ES-I3 (cell line): ENCODE measurements around the gene CMAS.
"Not testable (repeated sequence)": the region's sequence is repeated elsewhere in the genome, so short reads cannot be mapped to it uniquely, and the experiment has no call there.

Experiments used
- H3K36me3 ChIP-seq: 2 replicates; pipeline ENCODE4 v1.6.1; 2013; ENCODE audit warnings: mild to moderate bottlenecking, low read length, control low read depth, moderate library complexity; ENCODE audit not compliant: insufficient read depth
- H3K4me1 ChIP-seq: 2 replicates; pipeline ENCODE4 v1.6.1; 2013; ENCODE audit warnings: mild to moderate bottlenecking, control low read depth, low read length; ENCODE audit not compliant: insufficient read depth
- H3K9ac ChIP-seq: 2 replicates; pipeline ENCODE4 v1.6.1; 2013; ENCODE audit warnings: low read depth, mild to moderate bottlenecking, low read length, moderate library complexity
- H3K9me3 ChIP-seq: 2 replicates; pipeline ENCODE4 v1.6.1; 2013; ENCODE audit warnings: mild to moderate bottlenecking, low read length, moderate library complexity; ENCODE audit not compliant: control insufficient read depth, insufficient read depth

Gene CMAS

DNA sequence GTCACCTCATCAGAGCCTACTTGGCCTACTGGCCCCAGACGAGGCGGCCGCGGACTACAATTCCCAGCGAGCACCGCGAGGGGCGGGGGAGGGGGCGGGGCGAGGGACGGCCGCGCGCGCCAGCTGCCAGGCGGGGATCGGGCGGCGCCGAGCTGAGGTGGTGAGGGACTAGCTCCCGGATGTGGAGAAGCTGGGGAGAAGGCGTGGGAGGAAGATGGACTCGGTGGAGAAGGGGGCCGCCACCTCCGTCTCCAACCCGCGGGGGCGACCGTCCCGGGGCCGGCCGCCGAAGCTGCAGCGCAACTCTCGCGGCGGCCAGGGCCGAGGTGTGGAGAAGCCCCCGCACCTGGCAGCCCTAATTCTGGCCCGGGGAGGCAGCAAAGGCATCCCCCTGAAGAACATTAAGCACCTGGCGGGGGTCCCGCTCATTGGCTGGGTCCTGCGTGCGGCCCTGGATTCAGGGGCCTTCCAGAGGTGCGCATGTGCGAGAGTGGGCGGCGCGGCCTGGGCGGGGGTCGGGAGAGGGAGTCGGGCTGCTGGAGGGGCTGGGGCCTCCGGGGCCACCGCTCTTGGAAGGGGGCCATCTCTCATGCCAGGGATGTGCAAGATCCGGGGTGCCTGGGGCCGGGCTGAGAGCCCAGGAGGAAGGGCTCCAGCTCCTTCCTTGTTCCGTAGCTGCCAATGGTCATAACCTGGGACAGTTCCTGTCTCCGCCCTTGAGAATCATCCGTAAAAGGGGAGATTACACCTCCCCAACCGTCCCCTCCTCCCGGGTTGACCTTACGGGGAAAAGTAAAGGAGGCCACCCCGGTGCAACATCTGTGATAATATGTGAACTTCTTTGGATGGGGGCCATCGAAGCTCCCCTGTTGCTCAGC, at the start of gene CMAS:
TSS of gene CMAS (plus strand) at position 129 of the 878 bp plus-strand sequence. CDS start at position 215, 86 bp downstream.
- Histone ChIP-seq H3K36me3 (no peaks in the 10 kb centered on the region), H3K4me1 (peaks cover 15% of the 10 kb centered on the region), H3K9me3 (no peaks in the 10 kb centered on the region), H3K9ac (peak within 1 kb of the TSS; percentile 96)

DNA sequence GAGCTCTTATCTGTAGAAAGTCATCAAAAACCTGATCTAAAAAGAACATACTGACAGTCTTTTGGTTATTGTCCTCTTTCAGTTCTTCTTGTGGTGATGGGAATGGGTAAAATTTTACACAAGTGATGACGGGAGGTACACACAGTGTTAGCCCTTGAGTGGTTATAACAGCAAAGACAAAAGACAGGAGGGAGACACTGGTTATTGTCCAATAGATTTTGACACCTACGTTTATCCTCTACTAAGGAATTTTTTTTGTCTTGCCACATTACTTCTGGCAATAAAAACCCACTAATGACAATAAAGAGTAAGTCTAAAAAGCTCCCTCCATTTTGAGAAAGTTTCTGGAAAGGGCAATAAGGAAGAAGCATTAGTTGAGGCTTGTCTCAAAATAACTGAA, 47.7 kb upstream of the CMAS start:
- Histone ChIP-seq H3K4me1 (no peaks in the 10 kb centered on the region), H3K9ac (no peak overlapping the region), H3K9me3 (no peaks in the 10 kb centered on the region), H3K36me3 (no peaks in the 10 kb centered on the region)

DNA sequence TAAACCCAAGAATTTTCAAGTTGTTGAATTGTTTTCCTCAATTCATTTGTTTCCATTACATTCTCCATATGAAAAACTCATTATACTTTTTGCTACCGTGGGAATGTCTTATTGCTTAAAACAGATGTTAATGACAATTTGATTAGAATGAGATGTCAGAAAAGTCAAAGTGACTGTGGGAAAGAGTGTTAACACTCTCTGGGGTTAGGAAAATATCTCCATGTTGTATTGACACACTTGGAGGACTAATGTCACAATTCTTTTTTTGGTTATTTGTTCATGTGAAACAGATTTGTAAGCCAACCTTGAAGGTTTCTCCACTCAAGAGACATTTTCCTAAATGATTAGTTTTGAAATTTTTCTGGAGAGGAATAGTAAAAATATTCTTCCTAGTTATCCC, 47.2 kb upstream of the CMAS start:
- no peak overlapping the region for H3K9ac ChIP-seq
- H3K4me1 ChIP-seq = no peaks in the 10 kb centered on the region
- H3K9me3 ChIP-seq = no peaks in the 10 kb centered on the region
- H3K36me3 ChIP-seq = no peaks in the 10 kb centered on the region

DNA sequence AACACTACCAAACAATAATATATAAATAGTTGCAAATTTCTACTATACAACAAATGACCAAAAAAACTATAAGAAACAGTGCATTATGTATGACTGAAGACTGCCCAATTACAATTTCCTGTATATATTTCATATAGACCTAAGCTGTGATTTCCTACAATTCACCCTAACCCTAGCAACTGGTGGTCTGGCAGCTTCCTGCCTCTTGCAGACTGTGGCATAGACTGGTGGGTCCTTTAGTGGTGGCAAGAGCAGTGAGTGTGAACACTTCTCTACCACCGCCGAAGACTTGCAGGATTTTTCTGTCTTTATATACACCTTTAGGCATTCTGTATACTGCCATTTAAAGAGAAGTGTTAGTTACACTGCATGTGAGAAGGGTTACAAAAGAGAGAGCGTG, 43.6 kb upstream of the CMAS start:
- Histone ChIP-seq H3K4me1 (no peaks in the 10 kb centered on the region), H3K9me3 (no peaks in the 10 kb centered on the region), H3K9ac (no peak overlapping the region), H3K36me3 (no peaks in the 10 kb centered on the region)

DNA sequence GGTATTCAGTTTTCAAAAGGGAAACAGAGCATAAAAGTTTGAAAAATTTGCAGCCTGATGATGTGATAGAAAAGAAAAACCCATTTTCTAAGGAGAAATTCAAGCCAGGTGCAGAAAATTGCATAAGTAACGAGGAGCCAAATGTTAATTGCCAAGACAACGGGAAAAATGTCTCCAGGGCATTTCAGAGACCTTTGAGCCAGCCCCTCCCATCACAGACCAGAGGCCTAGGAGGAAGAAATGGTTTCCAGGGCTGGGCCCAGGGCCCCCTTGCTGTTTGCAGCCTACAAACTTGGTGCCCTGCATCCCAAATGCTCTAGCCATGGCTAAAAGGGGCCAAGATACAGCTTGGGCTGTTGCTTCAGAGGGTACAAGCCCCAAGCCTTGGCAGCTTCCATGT, 38.2 kb upstream of the CMAS start:
- H3K36me3 ChIP-seq, H3K9ac ChIP-seq, H3K4me1 ChIP-seq, H3K9me3 ChIP-seq: not testable (repeated sequence)

DNA sequence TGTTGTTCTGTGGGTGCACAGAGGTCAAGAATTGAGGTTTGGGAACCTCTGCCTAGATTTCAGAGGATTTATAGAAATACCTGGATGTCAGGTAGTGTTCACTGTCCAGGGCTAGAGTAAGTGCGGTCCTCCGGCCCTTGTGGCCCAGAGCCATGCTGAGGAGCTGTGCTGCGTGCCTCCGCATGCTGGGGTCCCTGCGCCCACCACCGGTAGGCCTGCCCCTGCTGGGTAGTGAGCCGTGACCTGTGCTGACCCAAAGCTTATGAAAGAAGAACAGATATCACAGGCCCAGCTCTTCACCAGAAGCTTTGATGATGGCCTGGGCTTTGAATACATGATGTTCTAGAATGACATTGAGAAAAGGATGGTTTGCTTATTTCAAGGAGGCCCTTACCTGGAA, 37.8 kb upstream of the CMAS start:
- Histone ChIP-seq H3K9me3 (peaks cover 6% of the 10 kb centered on the region; the same call in 1 of the 2 replicates), H3K4me1 (no peaks in the 10 kb centered on the region), H3K36me3 (no peaks in the 10 kb centered on the region), H3K9ac (no peak overlapping the region)

DNA sequence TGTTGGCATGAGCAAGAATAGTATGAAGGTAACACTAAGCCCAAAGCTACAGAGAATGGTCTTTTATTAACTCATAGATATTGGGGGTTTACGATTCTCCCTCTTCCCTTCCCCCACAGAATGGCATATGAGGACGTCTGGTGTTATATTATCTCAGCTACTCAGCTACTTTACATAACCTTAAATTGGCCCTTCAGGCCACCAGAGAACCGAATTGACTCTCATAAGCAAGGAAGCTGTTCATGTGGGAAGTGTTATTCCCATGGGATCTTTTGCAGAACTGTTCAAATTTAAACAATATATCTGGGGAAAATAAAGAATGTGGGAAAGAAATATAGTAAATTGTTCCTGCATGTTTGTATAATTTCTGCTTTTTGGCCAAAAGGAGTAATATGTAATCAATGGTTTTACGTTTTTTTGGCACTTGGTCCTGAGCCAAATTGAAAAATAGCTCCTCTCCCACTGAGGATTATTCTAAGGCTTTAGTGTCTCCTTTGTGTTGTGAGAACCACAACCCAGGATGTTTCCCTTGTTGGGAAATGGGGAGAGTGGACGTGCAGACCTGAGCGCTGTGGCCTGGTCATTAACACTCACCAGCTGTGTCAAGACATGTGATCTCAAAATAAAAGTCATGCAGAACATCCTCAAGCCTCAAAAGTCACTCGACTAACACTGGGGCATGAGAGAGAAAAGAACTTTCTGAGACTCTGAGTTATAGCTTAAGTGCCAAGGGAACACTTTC, 31.8 kb upstream of the CMAS start:
- Histone ChIP-seq H3K9ac (no peak overlapping the region), H3K4me1 (no peaks in the 10 kb centered on the region), H3K36me3 (no peaks in the 10 kb centered on the region), H3K9me3 (peaks cover 6% of the 10 kb centered on the region; the same call in 1 of the 2 replicates)

DNA sequence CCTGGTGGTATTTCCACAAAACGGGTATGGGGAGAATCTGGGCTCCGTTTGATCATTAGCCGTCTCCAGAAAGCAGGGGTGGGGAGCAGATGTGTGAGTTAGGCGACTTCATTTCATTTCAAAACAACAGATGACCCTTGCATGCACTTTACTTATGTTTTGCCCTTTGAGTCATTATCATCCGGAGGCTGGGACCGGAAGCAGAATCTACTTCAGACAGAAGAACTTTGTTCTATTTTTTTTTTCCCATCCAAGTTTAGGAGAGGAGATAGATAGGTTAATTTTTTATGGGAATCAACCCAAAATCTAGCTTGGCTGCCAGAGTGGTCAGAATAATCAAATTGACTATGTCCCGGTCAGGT, 31.3 kb upstream of the CMAS start:
- 0 out of 2 replicates have a peak, but pooled peaks cover under 1% of the 10 kb centered on the region for H3K9me3 ChIP-seq
- H3K4me1 ChIP-seq = no peaks in the 10 kb centered on the region
- H3K9ac ChIP-seq = no peak overlapping the region
- no peaks in the 10 kb centered on the region for H3K36me3 ChIP-seq

DNA sequence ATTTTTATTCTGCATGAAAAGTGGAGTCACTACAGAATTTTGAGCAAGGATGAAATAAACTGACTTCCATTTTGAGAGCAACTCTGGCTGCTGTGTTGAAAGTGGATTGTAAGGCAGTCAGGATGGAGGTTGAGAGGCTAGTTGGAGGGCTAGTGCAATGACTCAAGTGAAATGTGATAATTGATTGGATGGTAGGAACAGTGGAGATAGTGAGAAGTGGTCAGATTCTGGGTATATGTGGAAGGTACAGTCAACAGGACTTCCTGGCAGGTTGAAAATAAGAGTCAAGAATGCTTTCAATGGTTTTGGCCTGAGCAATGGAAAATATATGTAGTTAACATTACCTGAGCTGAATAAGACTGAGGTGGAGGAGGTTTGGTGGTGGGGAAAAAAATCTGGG, 29.0 kb upstream of the CMAS start:
- no peak overlapping the region for H3K9ac ChIP-seq
- no peaks in the 10 kb centered on the region for H3K9me3 ChIP-seq
- H3K36me3 ChIP-seq = no peaks in the 10 kb centered on the region
- no peaks in the 10 kb centered on the region for H3K4me1 ChIP-seq

DNA sequence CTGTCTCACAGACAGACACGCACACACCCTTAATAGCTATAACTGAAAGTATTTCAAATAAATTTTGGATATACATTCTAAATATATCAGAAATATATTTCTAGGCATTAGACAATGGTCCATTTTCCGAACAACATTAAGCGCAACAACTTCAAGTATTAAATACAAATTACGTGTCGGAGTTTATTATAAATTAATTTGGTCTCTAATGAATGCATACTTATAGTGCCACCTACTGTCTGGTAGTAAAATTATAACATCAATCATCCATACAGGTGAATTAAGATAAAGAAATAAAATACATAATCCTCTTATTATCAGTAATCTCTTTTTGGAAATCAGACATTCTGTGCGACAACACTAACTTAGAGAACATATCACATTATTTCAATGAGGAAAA, 27.2 kb upstream of the CMAS start:
- H3K9ac ChIP-seq = no peak overlapping the region
- no peaks in the 10 kb centered on the region for H3K36me3 ChIP-seq
- H3K4me1 ChIP-seq = no peaks in the 10 kb centered on the region

DNA sequence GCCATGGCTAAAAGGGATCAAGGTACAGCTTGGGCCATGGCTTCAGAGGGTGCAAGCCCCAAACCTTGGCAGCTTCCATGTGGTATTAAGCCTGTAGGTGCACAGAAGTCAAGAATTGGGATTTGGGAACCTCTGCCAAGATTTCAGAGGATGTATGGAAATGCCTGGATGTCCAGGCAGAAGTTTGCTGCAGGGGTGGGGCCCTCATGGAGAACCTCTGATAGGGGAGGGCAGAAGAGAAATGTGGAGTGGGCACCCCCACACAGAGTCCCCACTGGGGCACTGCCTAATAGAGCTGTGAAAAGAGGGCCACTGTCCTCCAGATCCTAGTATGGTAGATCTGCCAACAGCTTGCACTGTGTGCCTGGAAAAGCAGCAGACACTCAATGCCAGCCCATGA, 22.5 kb upstream of the CMAS start:
- H3K9me3 ChIP-seq, H3K4me1 ChIP-seq, H3K36me3 ChIP-seq, H3K9ac ChIP-seq: not testable (repeated sequence)

More for the DNA sequence above, 27.2 kb upstream of the CMAS start:
- H3K9me3 ChIP-seq = 0 out of 2 replicates have a peak, but pooled peaks cover 7% of the 10 kb centered on the region

DNA sequence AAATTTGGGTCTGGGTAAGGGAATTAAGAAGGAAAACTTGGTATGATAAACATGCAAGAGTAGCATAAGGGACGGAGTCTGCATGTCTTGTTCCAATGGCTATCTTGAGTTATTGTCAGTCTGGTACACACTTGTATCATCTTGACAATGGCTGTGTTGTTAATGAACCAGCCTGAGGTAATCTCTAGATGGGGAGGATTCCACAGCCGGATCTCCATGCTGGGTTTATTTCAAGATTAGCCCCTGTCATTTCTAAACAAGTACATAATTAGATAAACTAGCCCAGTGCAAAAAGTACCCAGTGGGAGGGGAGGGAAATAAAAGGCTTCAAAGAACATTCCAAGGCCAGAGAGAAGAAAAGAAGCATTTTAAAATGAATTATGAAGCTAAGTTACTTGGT, 16.5 kb upstream of the CMAS start:
- no peaks in the 10 kb centered on the region for H3K36me3 ChIP-seq
- H3K9me3 ChIP-seq = no peaks in the 10 kb centered on the region
- no peak overlapping the region for H3K9ac ChIP-seq
- H3K4me1 ChIP-seq = no peaks in the 10 kb centered on the region

DNA sequence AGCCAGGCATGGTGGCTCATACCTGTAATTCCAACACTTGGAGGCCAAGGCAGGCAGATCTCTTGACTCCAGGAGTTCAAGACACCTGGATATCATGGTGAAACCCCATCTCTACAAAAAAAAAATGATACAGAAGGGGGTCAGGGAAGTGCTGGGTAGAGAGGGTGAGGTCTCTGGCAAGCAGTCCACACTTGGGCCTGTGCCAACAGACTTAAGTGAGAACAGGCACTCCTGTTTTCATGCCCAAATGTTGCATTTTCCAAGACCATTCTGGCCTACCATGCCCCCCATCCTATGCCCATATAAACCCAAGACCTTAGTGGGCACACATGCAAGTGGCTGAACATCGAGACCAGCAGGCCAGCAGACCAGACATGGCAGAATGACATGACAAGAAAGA, 16.0 kb upstream of the CMAS start:
- H3K4me1 ChIP-seq = no peaks in the 10 kb centered on the region
- H3K36me3 ChIP-seq = no peaks in the 10 kb centered on the region
- no peak overlapping the region for H3K9ac ChIP-seq
- no peaks in the 10 kb centered on the region for H3K9me3 ChIP-seq

DNA sequence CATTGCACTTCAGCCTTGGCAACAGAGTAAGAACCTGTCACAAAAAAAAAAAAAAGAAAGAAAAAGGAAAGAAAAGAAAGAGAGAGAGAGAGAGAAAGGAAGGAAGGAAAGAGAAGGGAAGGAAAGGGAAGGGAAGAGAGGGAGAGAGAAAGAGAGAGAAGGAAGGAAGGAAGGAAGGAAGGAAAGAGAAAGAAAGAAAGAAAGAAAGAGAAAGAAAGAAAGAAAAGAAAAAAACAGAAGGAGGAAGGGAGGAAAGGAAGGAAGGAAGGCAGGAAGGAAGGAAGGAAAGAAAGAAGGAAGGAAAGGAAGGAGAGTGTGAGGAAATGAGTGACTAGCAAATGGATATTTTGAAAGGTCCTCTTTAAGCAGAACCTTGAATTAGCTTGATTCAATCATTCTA, 13.3 kb upstream of the CMAS start:
- Histone ChIP-seq H3K9ac (no peak overlapping the region), H3K4me1 (no peaks in the 10 kb centered on the region), H3K36me3 (no peaks in the 10 kb centered on the region), H3K9me3 (no peaks in the 10 kb centered on the region)
